AG09309 (cell line): Measurements from ENCODE around the gene MUSK.
A peak's percentile ranks its signal among the peaks of the same experiment; 100 is the strongest.
"Not testable (repeated sequence)": the region's sequence is repeated elsewhere in the genome, so short reads cannot be mapped to it uniquely, and the experiment has no call there.

ENCODE experiments used
- DNase-seq: peaks from one replicate; pipeline ENCODE4 v3.0.0-alpha.2; 2010; ENCODE audit warnings: low read depth
- H3K4me3 ChIP-seq: 2 replicates; pipeline ENCODE4 v1.5.1; 2011; ENCODE audit warnings: mild to moderate bottlenecking, low read depth, low read length, moderate library complexity; ENCODE audit not compliant: control insufficient read depth
- TF ChIP-seq, protein P1 (sequence below): IDR thresholded peaks from 2 replicates; pipeline ENCODE4 v1.5.1; 2011; ENCODE audit warnings: mild to moderate bottlenecking, low read depth, low read length, inconsistent platforms; ENCODE audit not compliant: insufficient read depth, control insufficient read depth; ENCODE audit errors: missing control alignments

MUSK gene

DNA sequence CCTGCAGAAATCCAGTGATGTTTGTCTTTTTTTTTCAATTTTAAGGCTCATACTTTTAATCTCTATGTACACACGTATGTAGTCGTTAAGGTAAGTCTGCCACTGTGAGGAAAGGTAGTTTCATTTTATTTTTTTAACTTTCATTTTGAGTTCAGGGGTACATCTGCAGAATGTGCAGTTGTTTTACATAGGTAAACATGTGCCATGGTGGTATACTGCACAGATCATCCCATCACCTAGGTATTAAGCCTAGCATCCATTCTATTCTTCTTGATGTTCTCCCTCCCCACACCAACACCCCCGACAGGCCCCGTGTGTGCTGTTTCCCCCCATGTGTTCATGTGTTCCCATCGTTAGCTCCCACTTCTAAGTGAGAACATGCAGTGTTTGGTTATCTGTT is 19.7 kb downstream of the MUSK start:
- DNase-seq: no peak
- no peak overlapping the region for H3K4me3 ChIP-seq
- TF ChIP-seq, protein P1, sequence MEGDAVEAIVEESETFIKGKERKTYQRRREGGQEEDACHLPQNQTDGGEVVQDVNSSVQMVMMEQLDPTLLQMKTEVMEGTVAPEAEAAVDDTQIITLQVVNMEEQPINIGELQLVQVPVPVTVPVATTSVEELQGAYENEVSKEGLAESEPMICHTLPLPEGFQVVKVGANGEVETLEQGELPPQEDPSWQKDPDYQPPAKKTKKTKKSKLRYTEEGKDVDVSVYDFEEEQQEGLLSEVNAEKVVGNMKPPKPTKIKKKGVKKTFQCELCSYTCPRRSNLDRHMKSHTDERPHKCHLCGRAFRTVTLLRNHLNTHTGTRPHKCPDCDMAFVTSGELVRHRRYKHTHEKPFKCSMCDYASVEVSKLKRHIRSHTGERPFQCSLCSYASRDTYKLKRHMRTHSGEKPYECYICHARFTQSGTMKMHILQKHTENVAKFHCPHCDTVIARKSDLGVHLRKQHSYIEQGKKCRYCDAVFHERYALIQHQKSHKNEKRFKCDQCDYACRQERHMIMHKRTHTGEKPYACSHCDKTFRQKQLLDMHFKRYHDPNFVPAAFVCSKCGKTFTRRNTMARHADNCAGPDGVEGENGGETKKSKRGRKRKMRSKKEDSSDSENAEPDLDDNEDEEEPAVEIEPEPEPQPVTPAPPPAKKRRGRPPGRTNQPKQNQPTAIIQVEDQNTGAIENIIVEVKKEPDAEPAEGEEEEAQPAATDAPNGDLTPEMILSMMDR: no peak

DNA sequence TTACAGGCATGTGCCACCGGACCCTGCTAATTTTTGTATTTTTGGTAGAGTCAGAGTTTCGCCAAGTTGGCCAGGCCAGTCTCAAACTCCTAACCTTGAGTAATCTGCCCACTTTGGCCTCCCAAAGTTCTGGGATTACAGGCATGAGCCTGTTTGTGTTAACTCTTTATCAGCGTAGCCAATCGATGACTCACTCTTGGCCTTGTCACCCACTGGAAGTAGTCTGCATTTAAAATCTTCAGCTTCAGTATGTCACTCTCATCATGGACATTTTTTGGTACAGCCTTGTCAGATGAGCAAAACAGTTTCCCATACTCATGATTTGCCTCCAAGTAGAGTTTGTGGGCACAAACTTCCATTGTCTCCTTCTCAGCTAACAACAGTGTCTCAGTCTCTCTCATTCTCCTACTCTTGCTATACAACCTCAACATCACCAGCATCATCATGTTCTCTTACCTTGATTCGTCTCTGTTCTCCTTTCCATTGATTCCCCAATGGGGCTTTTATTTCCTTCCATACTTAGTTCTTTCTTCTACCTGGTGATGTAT is 22.5 kb downstream of the MUSK start:
- DNase-seq: no peak
- H3K4me3 ChIP-seq: no peak overlapping the region
- TF ChIP-seq, protein P1: no peak

DNA sequence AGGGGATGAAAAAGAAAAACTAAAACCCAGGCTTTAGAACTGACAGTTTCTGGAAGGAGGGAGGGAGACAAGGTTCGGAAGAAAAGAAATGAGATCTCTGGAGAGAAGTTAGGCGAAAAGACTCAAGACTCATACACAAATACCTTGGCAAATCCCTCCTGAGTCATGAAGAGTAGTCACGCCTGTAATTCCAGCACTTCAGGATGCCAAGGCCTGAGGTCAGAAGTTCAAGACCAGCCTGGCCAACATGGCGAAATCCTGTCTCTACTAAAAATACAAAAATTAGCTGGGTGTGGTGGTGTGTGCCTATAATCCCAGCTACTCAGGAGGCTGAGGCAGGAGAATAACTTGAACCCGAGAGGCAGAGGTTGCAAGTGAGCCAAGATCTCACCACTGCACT is 27.3 kb downstream of the MUSK start:
- DNase-seq: peak; percentile 29

DNA sequence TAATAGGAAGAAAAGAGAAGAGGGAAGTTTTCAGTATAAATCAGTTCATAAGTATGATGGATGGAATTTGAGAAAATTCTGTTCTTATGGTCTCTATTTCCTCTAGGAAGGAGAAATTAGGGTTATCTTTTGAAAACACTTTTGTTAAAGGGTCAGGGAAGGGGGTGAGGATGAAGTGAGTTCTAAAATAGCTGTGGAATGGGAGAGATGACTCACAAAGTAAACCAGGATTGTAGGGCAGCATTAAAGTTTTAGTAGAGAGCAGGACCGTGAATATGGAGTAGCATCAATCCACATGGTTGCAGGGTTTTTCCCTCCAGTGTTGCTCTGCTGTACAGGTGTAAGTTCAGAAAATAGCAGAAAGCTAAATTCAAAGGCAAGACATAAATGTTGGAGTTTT is 32.4 kb downstream of the MUSK start:
- TF ChIP-seq, protein P1: no peak
- H3K4me3 ChIP-seq: no peak overlapping the region
- no peak for DNase-seq

More for the DNA sequence above, 27.3 kb downstream of the MUSK start:
- H3K4me3 ChIP-seq: not testable (repeated sequence)

DNA sequence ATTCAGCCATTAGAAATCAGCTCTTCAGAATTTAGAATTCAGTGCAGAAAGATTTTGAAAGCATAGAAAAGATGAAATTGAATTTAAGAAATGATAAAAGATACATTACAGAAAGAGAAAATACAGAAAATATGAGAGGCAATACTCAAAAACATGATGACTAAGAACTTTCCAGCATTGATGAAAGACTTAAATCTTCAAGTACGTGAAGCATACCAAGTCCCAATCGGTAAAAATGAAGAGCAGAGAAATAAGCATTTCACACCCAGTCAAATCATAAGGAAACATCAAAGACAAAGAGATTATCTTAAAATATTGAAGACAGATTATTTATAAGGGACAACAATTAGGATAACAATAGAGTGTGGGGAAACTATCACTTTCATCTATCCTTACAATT is 35.1 kb downstream of the MUSK start:
- no peak overlapping the region for H3K4me3 ChIP-seq
- TF ChIP-seq, protein P1: no peak
- DNase-seq: no peak

DNA sequence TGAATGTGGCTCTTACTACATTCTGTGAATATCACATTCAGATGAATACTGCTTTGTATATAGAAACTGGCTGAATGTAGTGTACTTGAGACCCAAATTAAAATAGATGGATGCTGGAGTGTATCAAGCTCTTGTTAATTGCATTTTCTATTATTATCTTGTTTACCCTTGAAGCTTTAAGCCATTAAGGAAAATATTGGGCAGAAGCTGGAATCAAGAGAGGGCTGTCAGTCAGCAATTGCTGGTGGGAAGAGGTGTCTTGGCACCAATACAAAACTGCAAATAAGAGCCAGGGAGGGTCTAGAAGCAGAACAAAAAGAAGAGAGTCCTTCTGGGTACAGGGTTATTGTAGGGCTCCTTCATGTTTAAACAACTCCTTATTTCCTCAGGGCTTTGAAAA is 38.8 kb downstream of the MUSK start:
- no peak for DNase-seq
- no peak overlapping the region for H3K4me3 ChIP-seq

DNA sequence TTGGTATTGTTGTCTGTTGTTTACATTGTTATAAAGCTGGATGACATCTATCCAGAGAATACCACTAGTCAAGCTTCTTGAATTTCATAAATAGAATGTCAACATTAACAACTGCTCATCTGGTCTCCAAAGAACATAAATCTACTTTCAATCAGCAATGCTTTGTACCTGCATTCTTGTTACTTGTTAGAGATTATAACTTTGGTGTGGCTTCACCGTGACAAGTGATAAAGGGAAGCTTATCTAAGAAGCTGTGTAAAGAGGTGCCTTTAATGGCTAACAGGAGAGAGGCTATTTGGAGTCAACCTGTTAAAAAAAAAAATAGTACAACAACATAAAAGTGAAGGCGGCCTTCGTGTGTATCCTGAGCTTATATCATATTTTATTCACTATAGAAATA is 41.8 kb downstream of the MUSK start:
- no peak overlapping the region for H3K4me3 ChIP-seq
- TF ChIP-seq, protein P1: no peak
- no peak for DNase-seq

More for the DNA sequence above, 38.8 kb downstream of the MUSK start:
- TF ChIP-seq, protein P1: no peak
